DMS153 treated with DMSO at 0.1 percent for 48 hours (cell line): ENCODE data around the gene ITGAL.
"Not testable (repeated sequence)": the region's sequence is repeated elsewhere in the genome, so short reads cannot be mapped to it uniquely, and the experiment has no call there.

ENCODE experiments used
- DNase-seq: peaks from one replicate; lab custom pipeline; 2025; ENCODE audit not compliant: unreplicated experiment; lab: John Stamatoyannopoulos, UW

Gene ITGAL

GRCh38 chr16:30491229-30491628 is 18.7 kb downstream of the ITGAL start:
- no peak for DNase-seq

- DNase-seq = no peak
These were observed 19.3 kb downstream of the ITGAL start for GRCh38 chr16:30491744-30492308.

- no peak for DNase-seq
These were observed 21.5 kb downstream of the ITGAL start for GRCh38 chr16:30493941-30494488.

GRCh38 chr16:30494709-30495108 is 22.2 kb downstream of the ITGAL start:
- DNase-seq = no peak

- no peak for DNase-seq
These were observed 26.7 kb downstream of the ITGAL start for GRCh38 chr16:30499284-30499683.

GRCh38 chr16:30503403-30504296 is 31.1 kb downstream of the ITGAL start:
- no peak for DNase-seq

- DNase-seq = no peak
These were observed 36.7 kb downstream of the ITGAL start for GRCh38 chr16:30509081-30509765.

GRCh38 chr16:30510376-30510938 is 37.9 kb downstream of the ITGAL start:
- no peak for DNase-seq

GRCh38 chr16:30511509-30511908 is 39.0 kb downstream of the ITGAL start:
- no peak for DNase-seq

- no peak for DNase-seq
These were observed 42.7 kb downstream of the ITGAL start for GRCh38 chr16:30515275-30515674.

- no peak for DNase-seq
These were observed 46.0 kb downstream of the ITGAL start for GRCh38 chr16:30518552-30518951.

GRCh38 chr16:30519120-30520049 is 46.8 kb downstream of the ITGAL start:
- DNase-seq = no peak

GRCh38 chr16:30521476-30521872 is 48.9 kb downstream of the ITGAL start:
- no peak for DNase-seq

GRCh38 chr16:30521873-30522641 is 49.5 kb downstream of the ITGAL start:
- no peak for DNase-seq

- DNase-seq = not testable (repeated sequence)
These were observed 50.3 kb downstream of the ITGAL start for GRCh38 chr16:30522702-30523463.

- DNase-seq = no peak
These were observed 51.4 kb downstream of the ITGAL start for GRCh38 chr16:30523768-30524574.

GRCh38 chr16:30524575-30525568 is 52.3 kb downstream of the ITGAL start:
- no peak for DNase-seq
